Measurements from ENCODE around the gene KTI12.
"Not testable (repeated sequence)": the region's sequence is repeated elsewhere in the genome, so short reads cannot be mapped to it uniquely, and the experiment has no call there.

The KTI12 gene

DNA sequence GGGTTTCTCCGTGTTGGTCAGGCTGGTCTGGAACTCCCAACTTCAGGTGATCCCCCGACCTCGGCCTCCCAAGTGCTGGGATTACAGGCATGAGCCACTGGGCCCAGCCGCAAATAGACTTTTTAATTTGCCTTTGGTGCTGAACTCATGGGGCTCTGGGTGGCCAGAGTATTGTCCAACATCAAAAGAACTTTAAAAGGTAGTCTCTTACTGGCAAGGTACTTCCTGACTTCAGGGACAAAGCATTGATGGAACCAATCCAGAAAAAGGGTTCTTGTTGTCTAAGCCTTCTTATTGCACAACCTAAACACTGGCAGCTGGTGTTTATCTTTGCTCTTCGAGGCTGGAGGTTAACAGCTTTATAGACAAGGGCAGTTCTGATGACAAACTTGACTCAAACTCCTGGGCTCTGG is 3.8 kb upstream of the KTI12 start:
- DNase-seq: no peak

DNA sequence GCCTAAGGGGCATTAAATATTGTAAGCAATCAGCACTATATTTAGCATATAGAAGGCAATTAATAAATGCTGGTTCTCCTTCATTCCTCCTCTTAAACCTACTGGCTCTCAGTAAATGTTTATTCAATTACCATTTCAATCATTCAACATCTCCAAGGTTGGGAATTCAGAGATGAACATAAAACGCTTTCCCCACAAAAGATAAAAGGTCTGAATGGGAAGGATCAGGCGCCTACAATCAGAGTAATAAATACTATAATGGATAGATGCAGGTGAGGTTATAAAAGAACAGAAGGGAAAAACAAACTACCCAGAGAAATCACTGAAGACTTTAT is 407 bp upstream of the KTI12 start:
- DNase-seq: no peak

DNA sequence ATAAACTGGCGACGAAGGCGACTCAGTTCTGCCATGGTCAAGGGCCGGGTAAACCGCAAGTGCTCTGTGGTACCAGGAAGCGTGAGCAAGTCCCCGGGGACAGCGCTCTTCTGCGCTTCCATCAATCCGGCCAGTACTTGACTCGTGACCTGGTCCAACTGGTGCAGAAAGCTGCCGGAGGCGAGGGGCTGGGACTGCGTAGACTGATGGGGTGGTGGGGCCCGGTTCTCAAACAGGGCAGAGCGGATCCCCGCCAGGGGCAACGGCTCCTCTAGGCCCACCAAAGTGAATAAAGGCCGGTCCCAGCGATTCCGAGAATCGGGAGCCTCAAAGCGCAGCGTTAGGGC is 852 bp downstream of the KTI12 start:
- peak; percentile 64 for DNase-seq

DNA sequence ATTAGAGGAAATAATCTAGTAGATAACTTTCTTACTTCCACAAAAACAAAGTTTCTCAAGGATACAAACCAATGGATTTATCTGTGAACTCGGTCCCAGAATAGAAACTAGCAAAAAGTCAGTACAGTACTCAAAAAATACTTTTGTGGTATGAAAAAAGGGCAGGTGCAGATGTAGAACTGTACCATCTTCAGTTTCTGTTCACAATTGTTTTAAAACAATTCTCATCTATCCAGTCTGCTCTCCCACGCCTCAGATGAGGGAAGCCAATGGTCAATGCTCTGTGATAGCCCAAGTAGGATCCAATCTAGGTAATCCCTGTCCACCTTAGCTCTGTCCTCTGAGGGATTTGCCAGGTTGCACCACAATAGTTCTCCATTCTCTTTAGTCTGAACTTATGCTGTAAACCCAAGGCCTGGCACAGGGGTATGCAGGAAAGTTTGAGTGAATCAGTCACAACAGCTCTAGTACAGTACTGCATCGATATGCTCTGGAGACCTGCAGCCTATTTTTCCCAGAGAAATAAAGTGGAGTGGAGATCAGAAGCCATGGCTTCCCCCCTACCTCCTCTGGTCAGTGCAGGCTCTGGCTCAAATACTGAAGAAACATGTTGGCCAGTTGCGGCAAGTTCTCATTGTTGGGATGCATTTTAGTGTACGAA is 1.4 kb downstream of the KTI12 start:
- no peak for DNase-seq

DNA sequence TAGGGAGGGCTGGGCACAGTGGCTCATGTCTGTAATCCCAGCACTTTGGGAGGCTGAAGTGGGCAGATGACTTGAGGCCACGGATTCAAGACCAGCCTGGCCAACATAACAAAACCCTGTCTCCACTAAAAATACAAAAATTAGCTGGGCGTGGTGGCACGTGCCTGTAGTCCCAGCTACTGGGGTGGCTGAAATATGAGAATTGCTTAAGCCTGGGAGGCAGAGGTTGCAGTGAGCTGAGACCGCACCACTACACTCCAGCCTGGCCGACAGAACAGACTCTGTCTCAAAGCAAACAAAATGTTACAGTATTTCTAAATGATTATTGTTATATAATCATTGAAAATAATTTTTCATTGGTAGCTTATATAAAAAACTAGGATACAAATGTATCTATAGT is 4.8 kb downstream of the KTI12 start:
- DNase-seq: not testable (repeated sequence)

DNA sequence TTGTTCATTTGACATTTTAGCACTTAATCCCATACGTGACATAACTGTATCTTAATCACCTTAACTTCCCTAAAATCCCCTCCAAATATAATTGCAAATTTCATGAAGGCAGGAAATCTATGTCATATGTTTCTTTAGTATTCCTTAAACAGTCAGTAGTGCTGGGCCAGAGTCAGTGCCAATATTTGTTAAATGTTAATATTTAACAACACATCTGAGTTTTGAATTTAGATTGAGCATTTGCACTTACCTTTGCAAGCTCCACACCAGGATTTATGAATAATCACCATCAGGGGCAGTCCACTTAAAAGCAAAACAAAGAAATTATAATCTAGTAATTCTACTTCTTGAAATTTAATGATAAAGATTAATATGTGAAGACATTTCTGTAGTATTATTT is 5.3 kb downstream of the KTI12 start:
- no peak for DNase-seq

DNA sequence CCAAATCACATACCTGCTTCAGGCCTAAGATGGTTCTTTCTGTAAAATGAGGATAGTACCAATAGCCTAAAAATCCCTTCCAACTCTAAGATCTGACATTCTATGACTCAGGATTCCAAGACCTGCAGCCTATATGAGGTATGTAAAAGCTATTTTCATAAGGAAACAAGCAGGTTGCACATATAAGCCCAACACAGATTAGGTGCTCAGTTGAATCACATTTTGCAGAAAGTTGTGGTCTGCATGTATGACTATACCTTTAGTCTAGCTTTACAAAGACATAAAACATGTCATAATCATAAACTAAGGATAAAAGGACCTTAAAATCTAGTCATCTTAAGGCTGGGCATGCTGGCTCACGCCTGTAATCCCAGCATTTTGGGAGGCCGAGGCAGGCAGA is 7.3 kb downstream of the KTI12 start:
- DNase-seq: no peak

DNA sequence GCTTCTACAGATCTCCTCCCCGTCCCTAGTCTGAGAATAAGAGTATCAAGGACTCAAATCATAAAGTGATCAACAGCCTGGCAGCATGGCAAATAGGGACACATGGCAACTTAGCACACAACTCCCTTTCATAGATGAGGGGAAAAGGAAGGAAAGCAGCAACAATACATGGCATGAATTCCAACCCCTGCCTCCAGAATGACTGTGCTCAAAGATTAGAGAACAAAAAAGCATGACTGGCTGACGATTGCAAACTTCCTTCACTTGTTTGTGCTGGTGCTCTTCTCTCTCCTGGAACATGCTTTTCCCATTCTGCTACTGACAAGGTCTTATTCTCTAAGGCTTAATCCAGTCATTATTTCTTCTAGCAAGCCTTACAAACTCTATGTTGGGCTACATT is 11.5 kb downstream of the KTI12 start:
- DNase-seq: no peak

GRCh38 chr1:52008071-52008809 is 25.4 kb downstream of the KTI12 start:
- DNase-seq: no peak

DNA sequence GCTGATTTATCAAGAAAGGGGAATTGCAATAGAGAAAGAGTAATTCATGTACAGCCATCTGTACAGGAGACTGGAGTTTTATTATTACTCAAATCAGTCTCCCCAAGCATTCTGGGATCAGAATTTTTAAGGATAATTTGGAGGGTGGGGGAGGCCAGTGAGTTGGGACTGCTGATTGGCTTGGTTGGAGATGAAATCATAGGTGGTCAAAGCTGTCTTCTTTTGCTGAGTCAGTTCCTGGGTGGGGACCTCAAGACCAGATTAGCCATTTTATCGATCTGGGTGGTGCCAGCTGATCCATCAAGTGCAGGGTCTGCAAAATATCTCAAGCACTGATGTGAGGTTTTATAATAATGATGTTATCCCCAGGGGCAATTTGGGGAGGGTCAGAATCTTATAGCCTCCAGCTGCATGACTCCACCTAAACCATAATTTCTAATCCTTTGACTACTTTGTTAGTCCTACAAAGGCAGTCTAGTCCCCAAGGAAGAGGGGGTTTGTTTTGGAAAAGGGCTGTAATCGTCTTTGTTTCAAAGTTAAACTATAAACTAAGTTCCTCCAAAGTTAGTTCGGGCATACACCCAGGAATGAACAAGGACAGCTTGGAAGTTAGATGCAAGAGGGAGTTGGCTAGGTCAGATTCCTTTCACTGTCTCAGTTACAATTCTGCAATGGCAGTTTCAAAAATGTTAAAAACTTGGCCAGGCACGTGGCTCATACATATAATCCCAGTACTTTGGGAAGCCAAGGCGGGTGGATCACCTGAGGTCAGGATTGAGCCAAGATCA is 26.2 kb downstream of the KTI12 start:
- no peak for DNase-seq

- DNase-seq: not testable (repeated sequence)
These were observed 27.5 kb downstream of the KTI12 start for GRCh38 chr1:52006081-52006553.

- DNase-seq: not testable (repeated sequence)
These were observed 28.1 kb downstream of the KTI12 start for GRCh38 chr1:52005548-52005947.

- no peak for DNase-seq
These were observed 29.7 kb downstream of the KTI12 start for GRCh38 chr1:52003877-52004276.

DNA sequence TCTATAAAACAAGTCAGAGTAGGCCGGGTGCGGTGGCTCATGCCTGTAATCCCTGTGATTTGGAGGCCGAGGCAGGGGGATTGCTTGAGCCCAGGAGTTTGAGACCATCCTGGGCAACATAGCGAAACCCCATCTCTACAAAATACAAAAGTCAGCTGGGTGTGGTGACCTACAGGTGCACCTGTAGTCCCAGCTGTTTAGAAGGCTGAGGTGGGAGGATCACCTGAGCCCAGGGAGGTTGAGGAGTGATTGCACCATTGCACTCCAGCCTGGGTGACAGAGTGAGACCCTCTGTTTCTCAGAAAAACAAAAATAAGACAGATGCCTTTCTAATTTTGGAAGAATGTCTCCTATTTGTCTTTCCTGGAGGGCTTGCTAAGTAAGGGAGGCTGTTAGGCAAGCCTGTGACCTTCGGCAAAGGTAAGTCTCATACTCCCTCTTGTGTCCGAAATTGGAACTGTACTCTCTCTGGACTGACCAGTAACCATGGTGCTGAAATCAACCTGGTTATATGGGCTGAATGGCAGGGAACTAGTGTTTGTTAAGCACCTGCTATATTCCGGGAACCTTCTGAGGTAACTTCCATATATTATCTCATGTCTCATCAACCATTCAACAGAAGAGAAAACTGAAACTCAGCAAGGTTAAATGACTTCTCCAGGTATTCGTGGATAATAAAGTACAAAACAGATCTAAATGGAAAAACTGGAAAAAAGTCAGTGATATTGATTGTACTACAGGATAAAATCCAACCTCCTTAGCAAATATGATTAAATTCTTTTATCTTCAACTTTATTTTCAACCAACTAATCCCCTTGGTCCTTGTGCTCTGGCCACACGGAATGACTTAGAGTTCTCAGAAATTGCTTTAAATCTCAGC is 31.3 kb downstream of the KTI12 start:
- no peak for DNase-seq

- no peak for DNase-seq
These were observed 34.9 kb downstream of the KTI12 start for GRCh38 chr1:51998701-51999100.

- no peak for DNase-seq
These were observed 35.6 kb downstream of the KTI12 start for GRCh38 chr1:51997974-51998382.

- peak; percentile 92 for DNase-seq
These were observed 43.1 kb downstream of the KTI12 start, which contains the start of gene RAB3B for GRCh38 chr1:51990478-51990965. Gene RAB3B, minus strand, starts transcription at chr1:51990700. Its CDS starts 13,583 bp downstream, at chr1:51977117.

- no peak for DNase-seq
These were observed 43.8 kb downstream of the KTI12 start for GRCh38 chr1:51989582-51990477.

GRCh38 chr1:51988254-51988653 is 45.4 kb downstream of the KTI12 start:
- no peak for DNase-seq

- no peak for DNase-seq
These were observed 46.9 kb downstream of the KTI12 start for GRCh38 chr1:51986718-51987117.

DNA sequence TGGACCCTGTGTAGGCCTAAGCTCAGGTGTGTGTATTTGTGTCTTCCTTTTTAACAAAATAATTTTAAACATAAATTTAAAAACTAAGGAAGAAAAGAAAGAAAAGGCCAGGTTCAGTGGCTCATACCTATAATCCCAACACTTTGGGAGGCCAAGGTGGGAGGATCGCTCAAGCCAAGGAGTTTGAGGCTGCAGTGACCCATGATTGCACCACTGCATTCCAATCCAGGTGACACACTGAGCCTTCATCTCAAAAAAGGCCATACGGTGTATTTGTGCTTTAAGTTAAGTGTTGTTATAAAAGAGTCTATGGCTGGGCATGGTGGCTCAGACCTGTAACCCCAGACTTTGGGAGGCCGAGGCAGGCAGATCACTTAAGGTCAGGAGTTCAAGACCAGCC is 51.4 kb downstream of the KTI12 start:
- no peak for DNase-seq
